Stimulated activated CD8-positive, alpha-beta memory T cell treated with anti-CD3 and anti-CD28 coated beads, Interleukin-15, amount 100 ng/mL, for 1 hour (primary cell): Measurements from ENCODE around the gene SORBS1.

ENCODE experiments used
- DNase-seq: peaks from one replicate; pipeline ENCODE4 v3.0.0-alpha.2; 2020; ENCODE audit warnings: low read depth

Gene SORBS1

GRCh38 chr10:95265572-95265971 is 295.6 kb downstream of the SORBS1 start:
- DNase-seq, result no peak

- DNase-seq, result no peak
These were observed 296.7 kb downstream of the SORBS1 start for GRCh38 chr10:95264227-95265051.

GRCh38 chr10:95263864-95264226 is 297.3 kb downstream of the SORBS1 start:
- DNase-seq, result no peak

- DNase-seq, result no peak
These were observed 298.2 kb downstream of the SORBS1 start for GRCh38 chr10:95262763-95263518.

GRCh38 chr10:95261926-95262325 is 299.2 kb downstream of the SORBS1 start:
- no peak for DNase-seq
